GM12891 (cell line): ENCODE results near the gene RTEL1.

Source experiments
- DNase-seq: peaks from one replicate; pipeline ENCODE4 v3.0.0; 2011; ENCODE audit warnings: low spot score; ENCODE audit not compliant: insufficient read length
- FAIRE-seq: peaks from 2 replicates; lab custom pipeline; 2011; peaks lifted over from hg19 to GRCh38; lab: Jason Lieb, UNC
- PAX5 ChIP-seq: IDR thresholded peaks from 2 replicates; pipeline ENCODE4 v1.6.1; 2011; ENCODE audit warnings: low read length, moderate library complexity, mild to moderate bottlenecking; ENCODE audit not compliant: insufficient read depth, severe bottlenecking
- POLR2A ChIP-seq: IDR thresholded peaks from 2 replicates; pipeline ENCODE4 v1.6.1; 2011; ENCODE audit warnings: low read depth, low read length, control low read depth
- POLR2AphosphoS5 ChIP-seq: IDR thresholded peaks from 2 replicates; pipeline ENCODE4 v1.6.1; 2011; ENCODE audit warnings: low read depth, low read length, control low read depth
- POU2F2 ChIP-seq: IDR thresholded peaks from 2 replicates; pipeline ENCODE4 v1.6.1; 2011; ENCODE audit warnings: low read depth, mild to moderate bottlenecking, control low read depth, low read length, moderate library complexity
- SPI1 ChIP-seq: IDR thresholded peaks from 2 replicates; pipeline ENCODE4 v1.6.1; 2011; ENCODE audit warnings: low read depth, low read length, control low read depth
- TAF1 ChIP-seq: IDR thresholded peaks from 2 replicates; pipeline ENCODE4 v1.6.1; 2011; ENCODE audit warnings: low read depth, low read length, control low read depth

Gene RTEL1

GRCh38 chr20:63687419-63688178, 29.5 kb downstream of the RTEL1 start:
- TF ChIP-seq TAF1 (no peak), POLR2AphosphoS5 (no peak), PAX5 (no peak), POU2F2 (no peak), POLR2A (no peak), SPI1 (no peak)
- FAIRE-seq = no peak
- DNase-seq = no peak

GRCh38 chr20:63688228-63689045, 30.3 kb downstream of the RTEL1 start:
- TF ChIP-seq POLR2A = no peak
- no peak for TF ChIP-seq PAX5
- no peak for TF ChIP-seq SPI1
- no peak for TF ChIP-seq POLR2AphosphoS5
- no peak for TF ChIP-seq POU2F2
- no peak for TF ChIP-seq TAF1
- DNase-seq = no peak
- no peak for FAIRE-seq

DNA sequence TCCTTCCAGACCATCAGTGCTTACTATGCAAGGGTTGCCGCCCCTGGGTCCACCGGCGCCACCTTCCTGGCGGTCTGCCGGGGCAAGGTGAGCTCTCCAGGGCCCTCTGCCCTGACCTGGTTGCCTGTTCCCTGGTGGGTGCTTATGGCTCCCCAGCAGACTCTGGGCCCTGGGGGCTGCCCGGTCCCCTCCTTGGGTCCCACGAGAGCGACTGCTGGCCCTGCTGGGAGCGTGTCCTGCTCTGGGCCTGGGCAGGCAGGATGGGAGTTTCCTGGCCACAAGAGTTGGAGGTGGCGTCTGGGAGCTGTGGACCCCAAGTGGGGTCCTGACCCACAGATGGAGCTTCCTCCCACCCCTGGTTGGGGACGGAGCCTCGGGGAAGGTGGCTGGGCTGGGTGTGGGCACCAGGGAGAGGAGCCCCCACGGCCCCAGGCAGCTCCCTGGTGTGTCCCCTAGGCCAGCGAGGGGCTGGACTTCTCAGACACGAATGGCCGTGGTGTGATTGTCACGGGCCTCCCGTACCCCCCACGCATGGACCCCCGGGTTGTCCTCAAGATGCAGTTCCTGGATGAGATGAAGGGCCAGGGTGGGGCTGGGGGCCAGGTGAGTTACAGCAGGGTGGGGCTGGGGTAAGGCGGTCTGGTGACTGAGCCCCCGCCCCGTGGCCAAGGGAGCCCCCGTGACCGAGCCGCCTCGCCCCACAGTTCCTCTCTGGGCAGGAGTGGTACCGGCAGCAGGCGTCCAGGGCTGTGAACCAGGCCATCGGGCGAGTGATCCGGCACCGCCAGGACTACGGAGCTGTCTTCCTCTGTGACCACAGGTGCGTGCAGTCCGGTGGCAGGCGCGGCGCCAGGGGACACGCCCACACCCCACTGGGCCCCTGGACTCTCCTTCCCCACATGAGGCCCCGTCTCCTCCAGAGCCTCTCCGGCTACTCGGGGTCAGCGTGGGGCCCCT, 31.2 kb downstream of the RTEL1 start:
- TF ChIP-seq POLR2AphosphoS5 (no peak), POU2F2 (no peak), SPI1 (no peak), TAF1 (no peak)
- DNase-seq (no peak), FAIRE-seq (no peak)

- DNase-seq (no peak), FAIRE-seq (no peak)
Observed at GRCh38 chr20:63690003-63690897, 32.1 kb downstream of the RTEL1 start.

DNA sequence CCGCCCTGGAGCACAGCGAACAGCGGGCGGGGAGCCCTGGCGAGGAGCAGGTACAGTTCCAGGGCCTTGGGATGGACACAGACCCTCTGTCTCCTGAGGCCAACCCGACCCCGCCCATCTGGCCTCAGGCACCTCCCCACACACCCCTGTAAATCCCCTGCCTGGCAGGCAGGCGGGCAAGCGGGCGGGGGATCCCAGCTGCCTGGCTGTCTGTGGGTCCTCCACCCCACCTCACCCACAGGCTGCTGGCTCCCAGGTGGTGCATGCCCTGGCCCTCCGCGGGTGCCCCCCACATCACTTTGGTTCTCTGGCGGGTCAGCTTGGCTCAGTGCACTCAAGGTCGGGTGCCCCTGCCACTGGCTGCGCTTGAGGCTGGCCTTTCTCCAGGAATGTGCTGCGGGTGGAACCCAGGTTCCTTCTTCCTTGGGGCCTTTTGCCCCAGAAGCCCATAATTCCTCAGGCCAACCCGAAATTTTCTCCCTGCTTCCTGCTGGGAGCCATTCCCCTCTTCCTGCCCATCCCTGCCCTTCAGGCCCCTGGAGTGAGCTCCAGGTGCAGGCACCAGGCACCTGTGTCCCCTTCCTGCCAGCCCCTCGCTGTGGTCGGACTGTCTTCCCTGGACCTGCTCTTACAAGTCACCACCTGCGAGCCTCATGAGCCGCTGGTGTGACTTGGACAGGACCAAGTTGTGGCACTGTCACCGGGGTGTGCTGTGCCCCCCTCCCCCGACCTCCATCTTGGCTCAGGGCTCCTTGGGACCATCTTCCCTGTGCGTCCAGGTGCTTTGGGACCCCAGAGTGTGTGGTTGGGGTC, 33.0 kb downstream of the RTEL1 start:
- peak; percentile 53 for DNase-seq
- no peak for FAIRE-seq
- no peak for TF ChIP-seq PAX5
- no peak for TF ChIP-seq POU2F2
- TF ChIP-seq SPI1 = no peak
- TF ChIP-seq TAF1 = no peak
- no peak for TF ChIP-seq POLR2A

More at GRCh38 chr20:63690003-63690897, 32.1 kb downstream of the RTEL1 start:
- TF ChIP-seq POLR2AphosphoS5 (no peak), TAF1 (no peak), SPI1 (no peak), POU2F2 (no peak), POLR2A (no peak), PAX5 (no peak)

GRCh38 chr20:63691711-63692435, 33.8 kb downstream of the RTEL1 start:
- TF ChIP-seq PAX5 = no peak
- TF ChIP-seq TAF1 = no peak
- TF ChIP-seq SPI1 = no peak
- TF ChIP-seq POU2F2 = no peak
- TF ChIP-seq POLR2AphosphoS5 = no peak
- TF ChIP-seq POLR2A = no peak
- no peak for DNase-seq
- FAIRE-seq = no peak

DNA sequence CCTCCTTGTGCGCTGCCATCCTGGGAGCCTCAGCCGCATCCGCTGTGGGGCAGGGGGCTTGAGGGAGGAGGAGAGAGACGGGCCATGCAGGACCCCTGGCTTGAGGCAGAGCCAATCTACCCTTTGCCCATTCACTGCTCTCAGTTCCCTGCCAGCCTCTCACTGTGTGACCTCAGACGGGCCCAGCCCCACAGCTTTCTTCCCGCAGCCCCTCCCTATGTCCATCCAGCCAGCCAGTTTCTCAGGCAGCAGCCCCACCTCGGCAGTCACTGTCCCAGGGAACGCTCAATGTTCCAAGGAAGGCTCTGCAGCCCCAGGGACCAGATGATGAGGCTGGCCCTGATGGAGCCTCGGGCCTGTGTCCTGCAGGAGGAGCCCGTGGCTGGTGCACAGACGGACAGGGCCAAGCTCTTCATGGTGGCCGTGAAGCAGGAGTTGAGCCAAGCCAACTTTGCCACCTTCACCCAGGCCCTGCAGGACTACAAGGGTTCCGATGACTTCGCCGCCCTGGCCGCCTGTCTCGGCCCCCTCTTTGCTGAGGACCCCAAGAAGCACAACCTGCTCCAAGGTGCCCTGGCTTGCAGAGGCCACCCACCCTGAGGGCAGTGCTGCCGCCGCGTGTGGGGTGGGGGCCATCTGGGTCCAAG, 34.4 kb downstream of the RTEL1 start:
- DNase-seq = no peak
- TF ChIP-seq POLR2AphosphoS5 (no peak), SPI1 (no peak), POU2F2 (no peak), POLR2A (no peak), PAX5 (no peak), TAF1 (no peak)
- FAIRE-seq = no peak
